PC-9 (cell line): ENCODE measurements around the gene GOLGA6L26. TPM values are rescaled to one million over a fixed set of nuclear protein-coding genes. Genes with fewer than 3 reads are reported as not detected.
A peak's percentile ranks its signal among the peaks of the same experiment; 100 is the strongest.
"Not testable (repeated sequence)": the region's sequence is repeated elsewhere in the genome, so short reads cannot be mapped to it uniquely, and the experiment has no call there.

ENCODE experiments used
- BruUV-seq: library from RNA; stranded (reverse); fragments of 400-500 nt; replicated peaks from 2 replicates; lab custom pipeline; 2021; lab: Mats Ljungman, UMichigan
- CTCF ChIA-PET: fragments of 300-600 bp; sonication (Branson Sonifier 250); formaldehyde crosslinking; loops from one replicate; lab custom pipeline; 2022; ENCODE audit warnings: antibody characterized with exemption; lab: Charles Lee
- POLR2A ChIA-PET: fragments of 300-600 bp; sonication (Branson Sonifier 250); formaldehyde crosslinking; loops from one replicate; lab custom pipeline; 2022; ENCODE audit warnings: antibody characterized with exemption; ENCODE audit not compliant: unreplicated experiment; lab: Charles Lee
- DNase-seq, 2 experiments: peaks; one replicate each; pipeline versions ENCODE4 v3.0.0 to v3.0.0-alpha.2; 2015 to 2022; ENCODE audit warnings: mixed read lengths in 1 of 2
- H2AFZ ChIP-seq: fragments of 200-600 bp; sonication (generic); 2 replicates; pipeline ENCODE4 v1.8.1; 2017; ENCODE audit warnings: antibody characterized with exemption
- H3F3A ChIP-seq: fragments of 200-600 bp; sonication (generic); 2 replicates; pipeline ENCODE4 v1.8.1; 2017; ENCODE audit warnings: antibody characterized with exemption, mild to moderate bottlenecking, low read depth; ENCODE audit not compliant: insufficient read depth
- H3K27ac ChIP-seq: fragments of 200-600 bp; sonication (generic); 2 replicates; pipeline ENCODE4 v1.6.1; 2016; ENCODE audit warnings: mixed run types
- H3K27me3 ChIP-seq: fragments of 200-600 bp; sonication (generic); 2 replicates; pipeline ENCODE4 v1.6.1; 2016; ENCODE audit warnings: low read depth, mixed run types; ENCODE audit not compliant: insufficient read depth
- H3K36me3 ChIP-seq: fragments of 200-600 bp; sonication (generic); 2 replicates; pipeline ENCODE4 v1.6.1; 2016; ENCODE audit warnings: low read depth, mixed run types
- H3K4me1 ChIP-seq: fragments of 200-600 bp; sonication (generic); replicated peaks from 2 replicates; pipeline ENCODE4 v1.6.1; 2016; ENCODE audit warnings: mixed run types; ENCODE audit not compliant: insufficient read depth
- H3K4me2 ChIP-seq: fragments of 200-600 bp; sonication (generic); 2 replicates; pipeline ENCODE4 v1.6.1; 2017; ENCODE audit warnings: mixed run types
- H3K4me3 ChIP-seq: fragments of 200-600 bp; sonication (generic); 2 replicates; pipeline ENCODE4 v1.6.1; 2016; ENCODE audit warnings: mixed run types
- H3K79me2 ChIP-seq: fragments of 200-600 bp; sonication (generic); 2 replicates; pipeline ENCODE4 v1.6.1; 2017; ENCODE audit warnings: low read depth, mixed run types
- H3K9me2 ChIP-seq: fragments of 200-600 bp; sonication (generic); 2 replicates; pipeline ENCODE4 v1.8.1; 2017; ENCODE audit warnings: mild to moderate bottlenecking; ENCODE audit not compliant: insufficient read depth
- H3K9me3 ChIP-seq: fragments of 200-600 bp; sonication (generic); 2 replicates; pipeline ENCODE4 v1.8.1; 2016; ENCODE audit warnings: low read depth; ENCODE audit not compliant: insufficient read depth
- H4K20me1 ChIP-seq: fragments of 200-600 bp; sonication (generic); 2 replicates; pipeline ENCODE4 v1.8.1; 2017; ENCODE audit not compliant: insufficient read depth
- intact Hi-C: fragments of 100-400 bp; cut with micrococcal nuclease; formaldehyde crosslinking; loops from one replicate; pipeline ENCODE4 v1.10.0; 2022; ENCODE audit not compliant: unreplicated experiment
- total RNA-seq: library from RNA; stranded (reverse); gene quantifications from 2 replicates; pipeline ENCODE4 v1.2.3, GENCODE V29; 2021

GOLGA6L26 gene
- total RNA-seq, 1 experiment from 2014 or later: not detected

- intact Hi-C loops, POLR2A ChIA-PET, H3K4me2 ChIP-seq, H3K4me3 ChIP-seq, H4K20me1 ChIP-seq, H3F3A ChIP-seq, CTCF ChIA-PET, H3K27me3 ChIP-seq, H3K4me1 ChIP-seq, H3K9me3 ChIP-seq, DNase-seq, H2AFZ ChIP-seq, H3K27ac ChIP-seq, H3K9me2 ChIP-seq, H3K36me3 ChIP-seq: not testable (repeated sequence)
- BruUV-seq: TSS peak; percentile 82
- H3K79me2 ChIP-seq: peaks cover 18% of the 10 kb centered on the region
These were observed 30.8 kb downstream of the GOLGA6L26 start for GRCh38 chr15:23303246-23303645.

Other genes with a start within 250 kb of the GOLGA6L26 start
- gene GOLGA6L1, start 197.4 kb downstream of the GOLGA6L26 start, total RNA-seq: not detected in 2 replicates
- 0.09 TPM in 1 of 2 replicates, not detected in the other for gene GOLGA8S, start 20.6 kb upstream of the GOLGA6L26 start, total RNA-seq
- not detected in 2 replicates for gene GOLGA6L2, start 113.0 kb upstream of the GOLGA6L26 start, total RNA-seq
- 26.1 and 28.0 TPM in 2 replicates for gene MKRN3, start 231.5 kb upstream of the GOLGA6L26 start, total RNA-seq